GM18526 (cell line): ENCODE data around the gene NEK9.

Experiments used
- POLR2A ChIP-seq: IDR thresholded peaks from 3 replicates; pipeline ENCODE4 v1.6.1; 2011; ENCODE audit not compliant: insufficient read length; ENCODE audit errors: extremely low read depth

NEK9 gene

GRCh38 chr14:75046275-75046674 lies 80.6 kb downstream of the NEK9 start:
- TF ChIP-seq POLR2A = no peak

- no peak for TF ChIP-seq POLR2A
Observed at GRCh38 chr14:75044752-75045151, 82.1 kb downstream of the NEK9 start.

- TF ChIP-seq POLR2A = no peak
Observed at GRCh38 chr14:75044322-75044721, 82.5 kb downstream of the NEK9 start.

GRCh38 chr14:75042035-75042434 lies 84.8 kb downstream of the NEK9 start:
- no peak for TF ChIP-seq POLR2A

- no peak for TF ChIP-seq POLR2A
Observed at GRCh38 chr14:75041613-75042012, 85.2 kb downstream of the NEK9 start.

GRCh38 chr14:75040959-75041358 lies 85.9 kb downstream of the NEK9 start:
- no peak for TF ChIP-seq POLR2A

GRCh38 chr14:75040507-75040906 lies 86.3 kb downstream of the NEK9 start:
- TF ChIP-seq POLR2A = no peak

- no peak for TF ChIP-seq POLR2A
Observed at GRCh38 chr14:75032939-75033338, 93.9 kb downstream of the NEK9 start.

- no peak for TF ChIP-seq POLR2A
Observed at GRCh38 chr14:75030147-75030546, 96.7 kb downstream of the NEK9 start.
